GM06990 (cell line): Measurements from ENCODE around the gene CEACAM4.

Experiments
- DNase-seq: peaks from one replicate; pipeline ENCODE4 v3.0.0-alpha.2; 2011; ENCODE audit not compliant: insufficient read length; ENCODE audit errors: extremely low read depth
- H3K27me3 ChIP-seq: replicated peaks from 2 replicates; pipeline ENCODE4 v1.6.0; 2011; ENCODE audit warnings: low read length; ENCODE audit not compliant: control insufficient read depth, insufficient read depth
- H3K36me3 ChIP-seq: 2 replicates; pipeline ENCODE4 v1.5.1; 2011; ENCODE audit warnings: low read length; ENCODE audit not compliant: control insufficient read depth, insufficient read depth
- H3K4me3 ChIP-seq: replicated peaks from 2 replicates; pipeline ENCODE4 v1.5.1; 2011; ENCODE audit warnings: low read depth, mild to moderate bottlenecking, control low read depth, low read length
- CTCF ChIP-seq: IDR thresholded peaks from 2 replicates; pipeline ENCODE4 v1.5.1; 2011; ENCODE audit warnings: low read length, control low read depth, mild to moderate bottlenecking, inconsistent platforms; ENCODE audit not compliant: insufficient read depth, poor library complexity, severe bottlenecking

CEACAM4 gene

GRCh38 chr19:41652250-41652649 is 25.4 kb upstream of the CEACAM4 start:
- H3K36me3 ChIP-seq: no peaks in the 10 kb centered on the region
- no peaks in the 10 kb centered on the region for H3K27me3 ChIP-seq
- no peak for TF ChIP-seq CTCF
- H3K4me3 ChIP-seq: no peak overlapping the region
- DNase-seq: no peak

- TF ChIP-seq CTCF: no peak
- no peaks in the 10 kb centered on the region for H3K27me3 ChIP-seq
- H3K36me3 ChIP-seq: no peaks in the 10 kb centered on the region
- no peak overlapping the region for H3K4me3 ChIP-seq
- DNase-seq: no peak
These were observed 23.0 kb upstream of the CEACAM4 start for GRCh38 chr19:41649827-41650226.

- TF ChIP-seq CTCF: peak; percentile 70
- H3K27me3 ChIP-seq: no peaks in the 10 kb centered on the region
- no peaks in the 10 kb centered on the region for H3K36me3 ChIP-seq
- DNase-seq: peak; percentile 13
- H3K4me3 ChIP-seq: no peak overlapping the region
These were observed 19.8 kb upstream of the CEACAM4 start for GRCh38 chr19:41646589-41647204.

- peak; percentile 96 for TF ChIP-seq CTCF
- no peaks in the 10 kb centered on the region; the same call in 1 of the 2 replicates for H3K27me3 ChIP-seq
- no peak for DNase-seq
- H3K4me3 ChIP-seq: no peak overlapping the region
- no peaks in the 10 kb centered on the region for H3K36me3 ChIP-seq
These were observed 15.1 kb upstream of the CEACAM4 start for GRCh38 chr19:41641879-41642485.

GRCh38 chr19:41638641-41639081 is 11.8 kb upstream of the CEACAM4 start:
- no peak for TF ChIP-seq CTCF
- DNase-seq: no peak
- H3K36me3 ChIP-seq: no peaks in the 10 kb centered on the region
- H3K27me3 ChIP-seq: no peaks in the 10 kb centered on the region; the same call in 1 of the 2 replicates
- H3K4me3 ChIP-seq: no peak overlapping the region
